NCI-H1417 treated with DMSO at 0.1 percent for 48 hours (cell line): ENCODE data around the gene DPH6.

Experiments
- DNase-seq: peaks from one replicate; lab custom pipeline; 2025; lab: John Stamatoyannopoulos, UW

The DPH6 gene

DNA sequence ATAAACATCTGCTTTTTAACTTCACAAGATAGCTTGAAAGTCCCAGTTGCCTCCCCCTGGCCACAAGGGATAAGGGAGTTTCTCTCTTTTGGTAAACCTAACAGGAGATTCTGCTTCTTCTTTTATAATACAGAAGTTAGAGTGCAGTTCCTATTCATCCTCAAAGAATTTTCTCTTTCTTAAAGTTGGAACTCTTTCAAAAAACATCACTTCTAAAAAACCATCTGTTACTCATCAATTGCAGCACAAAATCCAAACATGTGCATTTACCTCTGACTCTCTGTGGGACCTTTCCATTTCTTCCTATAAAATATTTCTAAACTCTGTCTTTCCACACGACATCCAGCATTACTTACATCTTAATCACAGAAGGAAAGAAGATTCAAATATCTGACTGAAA is 5.1 kb downstream of the DPH6 start:
- DNase-seq: no peak

- no peak for DNase-seq
Measured at GRCh38 chr15:35540021-35540420, 5.9 kb downstream of the DPH6 start.

DNA sequence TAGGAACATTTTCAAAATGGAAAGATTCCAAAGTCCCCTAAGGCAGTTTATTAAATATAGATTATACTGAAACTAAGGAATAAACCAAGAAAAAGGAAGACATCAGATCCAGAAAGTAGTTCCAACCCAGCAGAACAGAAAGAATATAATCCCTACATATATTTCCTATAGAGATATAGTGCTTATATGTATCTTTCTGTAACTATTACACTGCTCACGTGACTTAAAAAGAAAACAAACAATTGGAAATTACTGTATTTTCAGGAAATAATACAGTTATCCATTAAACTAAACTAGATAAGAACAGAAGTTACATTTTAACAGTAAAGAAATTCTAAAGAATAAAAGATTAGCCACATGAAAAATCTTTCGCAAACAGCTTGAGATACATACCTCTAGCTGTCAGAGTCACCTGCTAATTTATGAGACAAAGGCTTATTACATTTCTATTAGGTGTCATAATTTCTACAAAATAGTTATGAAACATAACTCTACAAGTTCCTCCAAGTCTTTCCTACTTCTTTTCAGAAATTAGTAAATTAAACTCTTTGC is 10.5 kb downstream of the DPH6 start:
- DNase-seq: no peak

DNA sequence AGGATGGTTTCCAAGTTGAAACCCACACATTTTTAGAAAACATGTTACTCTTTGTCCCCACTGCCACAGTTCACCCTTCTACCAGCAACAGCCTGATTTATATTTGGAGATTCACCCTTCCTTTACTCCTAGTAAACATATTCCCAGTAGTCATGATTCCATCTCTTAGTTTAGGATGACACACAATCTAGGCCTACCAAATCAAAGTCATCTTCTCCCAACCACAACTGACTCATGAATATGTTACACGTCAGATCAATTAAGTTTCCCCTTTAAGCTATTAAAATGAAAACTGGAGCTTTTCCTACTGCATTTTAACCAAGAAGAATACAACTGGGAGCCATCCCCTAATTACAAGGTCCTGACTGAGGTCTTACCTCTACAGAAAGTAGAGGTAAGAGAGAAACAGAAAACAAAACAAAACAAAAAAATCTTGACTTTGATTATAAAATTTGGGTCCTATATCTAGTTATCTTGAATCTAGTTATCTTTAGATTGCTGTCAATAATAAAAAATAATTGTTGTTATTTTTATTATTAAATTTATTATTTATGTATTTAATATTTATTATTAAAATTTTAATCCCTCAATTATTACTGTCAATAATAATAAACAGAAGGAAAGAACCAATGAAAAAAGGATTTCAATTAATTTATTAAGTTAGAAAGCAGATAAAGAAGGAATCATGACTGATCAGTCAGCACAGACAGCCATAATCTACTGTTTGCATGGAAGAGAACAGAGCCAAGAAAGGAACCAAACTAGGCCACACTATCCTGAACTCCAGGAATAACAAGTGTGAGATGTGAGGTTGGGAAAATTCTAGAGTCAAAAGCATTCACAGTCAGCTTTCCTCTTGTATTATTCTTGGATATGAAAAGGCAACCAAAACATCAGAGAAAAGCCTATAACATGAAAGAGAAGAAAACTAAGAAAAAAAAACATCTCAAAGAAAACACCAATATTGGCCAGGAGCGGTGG is 12.5 kb downstream of the DPH6 start:
- no peak for DNase-seq

DNA sequence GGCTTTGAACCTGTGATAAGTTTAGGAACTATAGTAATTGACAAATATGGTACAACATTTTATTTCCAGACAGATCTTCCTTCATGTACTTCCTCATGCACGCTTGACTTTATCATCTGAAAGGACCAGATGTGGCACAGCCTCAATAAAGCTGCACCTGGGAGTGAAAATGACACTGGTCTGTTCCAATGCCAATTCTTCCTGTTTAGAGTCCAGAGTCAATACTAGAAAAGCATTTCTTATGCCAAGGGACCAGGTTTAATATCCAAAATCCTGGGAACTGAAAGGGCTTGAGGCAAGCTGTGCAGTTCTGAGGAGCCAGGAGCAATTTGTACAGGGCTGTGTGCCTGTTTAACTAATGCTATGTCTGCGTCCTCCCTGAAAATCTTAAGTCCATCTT is 15.3 kb downstream of the DPH6 start:
- DNase-seq: no peak

- no peak for DNase-seq
Measured at GRCh38 chr15:35529784-35530183, 16.2 kb downstream of the DPH6 start.

DNA sequence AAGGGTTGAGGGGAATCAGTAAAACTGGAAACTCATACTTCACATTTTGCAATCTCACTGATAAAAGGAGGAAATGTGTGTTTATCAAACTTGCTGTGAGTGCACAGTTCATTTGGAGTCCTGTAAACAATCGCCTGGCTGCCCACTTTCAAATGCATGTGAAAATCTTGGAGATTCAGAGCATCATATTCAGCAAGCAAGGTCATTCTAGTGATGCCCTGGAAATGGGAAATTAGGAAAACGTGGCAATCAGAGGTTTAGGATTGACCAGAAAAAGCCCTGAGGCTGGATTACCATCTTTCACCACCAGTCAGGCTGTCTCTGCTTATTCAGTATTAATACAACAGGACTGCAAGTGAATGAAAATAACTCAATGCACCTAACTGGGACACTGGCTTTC is 23.9 kb downstream of the DPH6 start:
- DNase-seq: no peak

DNA sequence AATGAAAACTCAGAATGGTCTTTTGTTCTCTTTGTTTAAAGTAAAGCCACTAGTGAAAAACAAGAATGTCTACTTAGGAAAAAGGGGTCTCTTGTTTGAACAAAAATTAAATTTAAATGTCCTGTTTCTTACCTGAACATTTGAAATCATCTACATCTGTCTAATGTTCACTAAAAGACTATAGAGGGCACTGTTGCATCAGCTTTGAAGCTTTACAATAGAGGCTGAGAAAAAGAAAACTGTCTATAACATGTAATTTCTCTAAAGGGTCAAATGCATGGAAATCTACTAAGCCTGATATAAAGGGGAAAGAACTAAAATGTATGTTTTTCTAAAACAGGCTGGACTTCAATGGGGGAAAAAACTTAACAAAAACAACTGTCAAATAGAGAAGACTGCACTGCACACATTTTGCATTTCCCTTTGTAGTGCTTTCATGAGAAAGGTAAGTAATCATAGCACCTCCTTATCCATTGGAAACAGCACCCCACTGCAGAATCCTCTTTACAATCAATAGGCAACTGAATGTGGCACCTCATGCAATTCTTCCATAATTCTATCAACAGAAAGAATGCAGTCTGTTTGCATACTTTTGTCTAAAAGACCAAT is 26.3 kb downstream of the DPH6 start:
- peak; percentile 48 for DNase-seq

GRCh38 chr15:35519052-35519451 is 26.9 kb downstream of the DPH6 start:
- DNase-seq: no peak

- no peak for DNase-seq
Measured at GRCh38 chr15:35514759-35515158, 31.2 kb downstream of the DPH6 start.

DNA sequence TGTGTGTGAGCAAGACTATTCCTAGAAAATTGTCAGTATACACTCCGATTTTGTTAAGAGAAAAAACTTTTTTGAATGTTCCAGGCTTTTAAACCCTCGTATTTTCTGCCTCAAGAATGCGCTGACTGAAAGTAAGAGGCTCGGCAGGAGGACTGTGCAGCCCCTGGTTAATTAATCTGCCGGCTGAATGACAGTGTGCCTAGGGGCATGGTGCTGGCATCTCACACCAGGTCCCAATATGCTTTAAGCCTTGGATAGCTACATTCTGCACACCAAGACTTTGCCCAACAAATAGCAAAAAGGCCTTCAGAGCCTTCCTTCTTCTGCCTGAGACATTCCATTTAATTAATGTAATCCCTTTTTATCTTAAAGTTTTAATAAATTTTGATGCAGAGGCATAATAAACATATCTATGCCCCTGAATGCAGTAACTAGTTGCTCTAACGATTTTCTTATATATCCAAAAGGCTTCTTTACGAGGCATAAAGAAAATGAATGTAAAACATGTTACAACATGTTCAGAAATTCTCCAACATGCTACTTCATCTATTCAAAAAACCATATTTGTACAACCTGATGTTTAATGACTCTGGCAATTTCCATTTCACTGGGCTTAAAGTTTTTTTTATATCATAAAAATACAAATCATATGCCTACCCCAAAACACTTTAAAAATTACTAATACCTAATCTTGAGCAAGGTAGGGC is 37.9 kb downstream of the DPH6 start:
- no peak for DNase-seq

GRCh38 chr15:35506272-35506870 is 39.6 kb downstream of the DPH6 start:
- no peak for DNase-seq

DNA sequence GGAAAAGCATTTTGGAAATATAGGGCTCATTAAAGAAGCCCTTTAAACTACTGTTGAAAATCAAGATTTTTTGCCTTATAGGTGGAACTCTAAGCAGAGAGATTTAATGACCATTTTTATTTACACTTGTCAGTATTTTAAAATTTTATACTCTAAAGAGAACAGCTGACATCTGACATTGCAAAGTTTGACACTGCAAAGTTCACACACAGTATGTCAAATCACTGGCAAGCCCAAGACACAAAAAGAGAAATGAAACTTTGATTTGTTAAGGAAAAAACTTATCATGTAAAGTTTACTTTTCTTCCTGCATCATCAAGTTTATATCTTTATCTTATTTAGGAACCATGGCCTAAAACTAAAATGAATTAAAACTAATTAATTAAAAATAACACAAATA is 40.2 kb downstream of the DPH6 start:
- DNase-seq: no peak

DNA sequence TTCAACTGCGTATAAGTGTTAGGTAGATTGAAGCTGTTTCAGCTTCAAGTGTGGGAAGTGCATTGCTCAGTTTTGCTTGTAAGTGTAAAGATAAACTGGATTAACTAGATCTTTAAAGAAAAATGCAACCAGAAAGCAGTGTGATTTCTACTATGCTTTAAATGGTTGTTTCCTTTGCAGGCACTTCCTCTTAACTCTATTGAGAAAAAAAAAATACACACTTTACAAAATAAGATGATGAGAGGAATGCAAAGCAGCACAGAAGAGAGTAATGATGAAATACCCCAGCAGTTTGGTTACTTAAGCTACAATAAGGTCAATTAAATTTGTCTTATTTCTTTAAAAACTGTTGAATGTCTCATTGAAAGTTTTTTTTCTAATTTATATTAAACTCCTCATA is 40.8 kb downstream of the DPH6 start:
- no peak for DNase-seq

GRCh38 chr15:35499723-35500122 is 46.2 kb downstream of the DPH6 start:
- DNase-seq: no peak

GRCh38 chr15:35496585-35496984 is 49.4 kb downstream of the DPH6 start:
- no peak for DNase-seq

- no peak for DNase-seq
Measured at GRCh38 chr15:35495080-35495479, 50.9 kb downstream of the DPH6 start.

GRCh38 chr15:35491999-35492398 is 54.0 kb downstream of the DPH6 start:
- no peak for DNase-seq

DNA sequence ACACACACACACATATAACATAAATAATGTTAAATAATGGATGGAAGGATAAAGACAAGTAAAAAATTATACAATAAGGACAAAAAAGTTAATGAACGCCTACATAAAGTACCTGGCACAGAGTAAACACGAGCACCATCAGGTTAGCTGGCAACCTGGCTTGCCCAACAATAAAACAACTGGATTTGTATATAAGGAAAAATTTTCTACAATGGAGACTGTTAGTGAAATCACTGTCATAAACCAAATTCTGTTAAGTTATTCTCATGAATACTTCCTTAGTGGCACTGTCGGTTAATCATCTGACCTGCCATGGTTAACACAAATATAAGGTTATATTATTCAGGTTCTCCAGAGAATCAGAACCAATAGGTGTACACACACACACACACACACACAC is 54.8 kb downstream of the DPH6 start:
- no peak for DNase-seq

- DNase-seq: no peak
Measured at GRCh38 chr15:35490511-35490910, 55.5 kb downstream of the DPH6 start.

DNA sequence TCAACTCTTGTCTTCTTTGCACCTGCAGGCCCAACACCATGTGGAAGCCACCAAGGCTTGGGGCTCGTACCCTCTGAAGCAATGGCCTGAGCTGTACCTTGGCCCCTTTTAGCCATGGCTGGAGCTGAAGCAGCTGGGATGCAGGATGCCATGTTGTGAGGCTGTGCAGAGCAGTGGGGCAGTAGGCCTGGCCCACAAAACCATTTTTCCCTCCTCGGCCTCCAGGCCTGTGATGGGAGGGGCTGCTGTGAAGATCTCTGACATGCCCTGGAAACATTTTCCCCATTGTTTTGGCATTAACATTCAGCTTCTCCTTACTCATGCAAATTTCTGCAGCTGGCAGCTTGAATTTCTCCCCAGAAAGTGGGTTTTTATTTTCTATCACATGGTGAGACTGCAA is 58.5 kb downstream of the DPH6 start:
- no peak for DNase-seq

DNA sequence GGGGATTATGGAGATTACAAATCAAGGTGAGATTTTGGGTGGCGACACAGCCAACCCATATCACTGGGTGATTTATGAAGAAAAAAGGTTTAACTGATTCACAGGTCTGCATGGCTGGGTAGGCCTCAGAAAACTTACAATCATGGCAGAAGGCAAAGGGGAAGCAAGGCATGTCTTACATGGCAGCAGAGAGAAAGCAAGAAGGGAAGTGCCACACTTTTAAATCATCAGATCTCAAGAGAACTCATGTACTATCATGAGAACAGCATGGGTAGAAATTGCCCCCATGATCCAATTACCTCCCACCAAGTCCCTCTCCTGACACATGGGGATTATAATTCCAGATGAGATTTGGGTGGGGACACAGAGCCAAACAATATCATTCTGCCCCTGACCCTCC is 59.7 kb downstream of the DPH6 start:
- DNase-seq: no peak
